Measurements from ENCODE around the gene P4HB.

The P4HB gene

GRCh38 chr17:81808778-81809555 lies 51.4 kb downstream of the P4HB start:
- TF ChIP-seq CTCF (conservative IDR thresholded peaks at IDR 0.05) (no peak), ZFX (IDR thresholded peaks at IDR 0.05) (no peak)

GRCh38 chr17:81807839-81808238 lies 52.5 kb downstream of the P4HB start:
- TF ChIP-seq ZFX (IDR thresholded peaks at IDR 0.05) (no peak), CTCF (conservative IDR thresholded peaks at IDR 0.05) (no peak)
- no peak overlapping the region for H3K27ac ChIP-seq

More at GRCh38 chr17:81808778-81809555, 51.4 kb downstream of the P4HB start:
- no peak overlapping the region for H3K27ac ChIP-seq

- no peak overlapping the region for H3K27ac ChIP-seq
- TF ChIP-seq ZFX (IDR thresholded peaks at IDR 0.05): no peak
- no peak for TF ChIP-seq CTCF (conservative IDR thresholded peaks at IDR 0.05)
Measured at GRCh38 chr17:81807210-81807719, 53.1 kb downstream of the P4HB start.

GRCh38 chr17:81806461-81807209 lies 53.7 kb downstream of the P4HB start:
- H3K27ac ChIP-seq: no peak overlapping the region
- no peak for TF ChIP-seq ZFX (IDR thresholded peaks at IDR 0.05)
- no peak for TF ChIP-seq CTCF (conservative IDR thresholded peaks at IDR 0.05)

GRCh38 chr17:81805707-81806460 lies 54.5 kb downstream of the P4HB start:
- H3K27ac ChIP-seq: no peak overlapping the region
- TF ChIP-seq ZFX (IDR thresholded peaks at IDR 0.05) (no peak), CTCF (conservative IDR thresholded peaks at IDR 0.05) (no peak)

GRCh38 chr17:81804559-81805399 lies 55.6 kb downstream of the P4HB start:
- H3K27ac ChIP-seq: no peak overlapping the region
- TF ChIP-seq CTCF (conservative IDR thresholded peaks at IDR 0.05) (no peak), ZFX (IDR thresholded peaks at IDR 0.05) (no peak)
